ENCODE measurements around the gene FUZ.
A peak's percentile ranks its signal among the peaks of the same experiment; 100 is the strongest.
"Not testable (repeated sequence)": the region's sequence is repeated elsewhere in the genome, so short reads cannot be mapped to it uniquely, and the experiment has no call there.

Gene FUZ

DNA sequence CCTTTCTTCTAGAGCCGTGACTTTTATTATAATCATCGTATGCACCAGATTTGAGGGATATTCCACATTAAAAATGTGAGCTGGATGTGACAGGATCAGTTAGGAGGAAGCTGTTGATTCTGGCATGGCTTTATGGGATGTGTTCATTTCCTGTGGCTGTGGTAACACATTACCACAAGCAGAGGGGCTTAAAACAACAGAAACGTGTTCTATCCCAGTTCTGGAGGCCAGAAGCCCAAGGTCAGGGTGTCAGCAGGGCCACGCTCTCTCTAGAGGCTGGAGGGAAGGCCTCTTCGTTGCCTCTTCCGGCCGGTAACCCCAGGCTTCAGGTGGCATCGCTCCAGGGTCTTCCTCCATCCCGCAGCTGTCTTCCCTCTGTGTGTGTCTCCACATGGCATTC lies 19.5 kb upstream of the FUZ start:
- no peak for DNase-seq (ENCODE audit: low read depth)

DNA sequence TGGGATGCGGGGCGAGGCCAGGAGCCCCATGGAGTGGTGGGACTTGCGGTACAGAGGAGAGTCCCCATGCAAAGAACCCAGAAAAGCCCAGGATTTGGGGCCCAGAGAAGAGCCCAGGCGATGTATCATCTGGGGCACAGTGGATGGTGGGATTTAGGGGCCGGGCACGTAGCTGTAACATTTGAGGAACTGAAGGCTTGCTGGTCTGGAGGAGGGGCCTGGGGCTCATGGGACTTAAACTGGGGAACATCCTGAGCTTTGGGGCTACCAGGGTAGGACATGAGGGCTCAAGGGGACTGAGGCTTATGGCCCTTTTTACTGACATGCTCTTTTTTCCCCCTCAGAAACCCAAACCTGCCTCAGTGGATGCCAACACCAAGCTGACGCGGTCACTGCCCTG lies 18.5 kb upstream of the FUZ start:
- DNase-seq (ENCODE audit: low read depth): no peak

DNA sequence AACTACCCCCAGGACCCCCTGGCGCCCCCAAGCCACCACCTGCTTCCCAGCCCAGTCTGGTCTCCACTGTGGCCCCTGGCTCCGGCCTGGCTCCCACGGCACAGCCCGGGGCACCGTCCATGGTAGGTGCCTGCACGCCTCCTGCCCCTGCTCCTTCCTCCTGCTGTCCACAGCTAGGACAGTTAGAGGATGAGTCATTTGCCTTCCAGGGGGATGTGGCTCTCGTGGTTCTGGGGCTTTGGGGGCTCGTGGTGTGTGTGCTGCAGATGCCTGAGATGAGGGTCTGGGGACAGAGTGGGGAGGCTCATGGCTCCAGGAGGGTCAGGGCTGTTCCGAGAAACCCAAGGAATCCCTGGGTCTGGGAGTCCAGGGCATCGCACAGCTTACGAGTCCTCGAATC lies 17.7 kb upstream of the FUZ start:
- DNase-seq (ENCODE audit: low read depth): no peak

DNA sequence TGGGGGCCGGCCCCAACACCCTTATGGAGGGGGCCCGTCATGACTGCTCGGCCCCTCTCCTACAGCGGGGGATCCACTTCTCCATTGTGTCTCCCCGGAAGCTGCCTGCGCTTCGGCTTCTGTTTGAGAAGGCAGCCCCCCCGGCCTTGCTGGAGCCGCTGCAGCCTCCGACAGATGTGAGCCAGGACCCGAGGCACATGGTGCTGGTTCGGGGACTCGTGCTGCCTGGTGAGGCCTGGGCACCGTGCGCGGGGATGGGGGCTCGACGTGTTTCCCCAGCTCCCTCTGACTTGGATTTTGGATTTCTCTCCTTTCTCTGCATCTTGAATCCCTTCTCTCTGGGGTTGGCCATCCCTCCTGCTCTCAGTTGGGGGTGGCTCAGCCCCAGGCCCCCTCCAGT lies 16.6 kb upstream of the FUZ start:
- DNase-seq (ENCODE audit: low read depth): no peak

DNA sequence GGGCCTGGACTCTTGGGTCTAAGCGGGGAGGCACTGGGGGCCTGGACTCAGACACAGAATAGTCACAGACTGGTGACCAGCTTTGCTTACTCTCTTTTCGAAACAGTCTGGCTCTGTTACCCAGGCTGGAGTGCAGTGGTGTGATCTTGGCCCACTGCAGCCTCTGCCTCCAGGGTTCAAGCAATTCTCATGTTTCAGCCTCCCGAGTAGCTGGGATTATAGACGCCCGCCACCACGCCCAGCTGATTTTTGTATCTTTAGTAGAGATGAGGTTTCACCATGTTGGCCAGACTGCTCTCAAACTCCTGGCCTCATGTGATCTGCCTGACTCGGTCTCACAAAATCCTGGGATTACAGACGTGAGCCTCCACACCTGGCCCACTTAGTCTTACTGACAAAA lies 16.1 kb upstream of the FUZ start:
- DNase-seq (ENCODE audit: low read depth): no peak

DNA sequence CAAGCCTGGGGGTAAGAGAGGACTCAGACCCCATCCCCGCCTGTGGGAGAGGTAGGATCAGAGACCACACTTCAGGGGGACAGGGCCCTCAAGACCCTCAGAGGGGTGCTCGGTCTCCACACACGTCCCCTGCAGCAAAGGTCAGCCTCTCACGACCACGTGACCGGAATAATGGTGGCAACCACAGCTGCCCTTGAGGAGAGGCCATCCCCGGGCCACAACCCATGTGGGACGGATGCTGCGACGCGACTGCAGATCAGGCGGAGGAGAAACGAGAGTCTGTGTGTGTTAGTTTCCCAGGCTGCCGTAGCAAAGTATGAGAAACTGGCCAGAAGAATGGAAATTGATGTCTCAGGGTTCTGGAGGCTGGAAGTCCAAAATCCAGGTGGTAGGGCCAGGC lies 13.9 kb upstream of the FUZ start:
- DNase-seq (ENCODE audit: low read depth): no peak

DNA sequence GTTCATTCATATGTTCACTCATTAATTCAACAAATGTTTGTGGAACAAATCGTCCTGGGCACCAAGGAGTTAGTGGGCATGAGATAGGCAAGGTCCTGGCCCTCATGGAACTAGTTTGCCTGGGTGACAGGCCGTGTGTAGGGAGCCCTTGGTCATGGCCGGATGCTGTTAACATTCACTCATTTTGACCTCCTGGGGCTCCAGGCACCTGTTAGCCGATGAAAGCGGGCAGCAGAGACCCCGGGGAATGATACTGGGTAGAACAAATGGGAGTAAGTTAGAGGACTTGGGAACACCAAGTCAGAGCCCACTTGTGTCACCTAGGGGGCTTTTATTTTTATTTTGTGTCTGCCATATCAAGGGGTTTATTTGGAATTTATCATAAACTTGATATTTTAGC lies 11.6 kb upstream of the FUZ start:
- no peak for DNase-seq (ENCODE audit: low read depth)

DNA sequence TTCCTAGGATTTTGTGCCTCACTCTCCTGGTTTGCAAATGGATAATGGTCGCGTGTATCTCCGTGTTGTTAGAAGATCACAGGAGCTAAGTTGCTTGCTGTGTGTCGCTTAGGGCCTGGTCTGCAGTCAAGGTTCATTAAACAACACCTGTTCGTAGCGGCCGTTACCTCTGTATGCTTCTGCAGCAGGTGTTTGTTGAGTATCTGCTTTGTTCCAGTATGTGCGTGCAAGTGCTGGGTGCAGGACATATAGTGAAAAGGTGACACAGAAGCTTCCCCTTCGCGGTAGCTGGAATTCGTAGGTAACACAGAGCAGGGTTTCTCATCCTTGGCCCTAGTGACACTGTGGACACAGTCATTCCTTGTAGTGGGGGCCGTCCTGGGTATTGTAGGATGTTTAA lies 10.4 kb upstream of the FUZ start:
- no peak for DNase-seq (ENCODE audit: low read depth)

DNA sequence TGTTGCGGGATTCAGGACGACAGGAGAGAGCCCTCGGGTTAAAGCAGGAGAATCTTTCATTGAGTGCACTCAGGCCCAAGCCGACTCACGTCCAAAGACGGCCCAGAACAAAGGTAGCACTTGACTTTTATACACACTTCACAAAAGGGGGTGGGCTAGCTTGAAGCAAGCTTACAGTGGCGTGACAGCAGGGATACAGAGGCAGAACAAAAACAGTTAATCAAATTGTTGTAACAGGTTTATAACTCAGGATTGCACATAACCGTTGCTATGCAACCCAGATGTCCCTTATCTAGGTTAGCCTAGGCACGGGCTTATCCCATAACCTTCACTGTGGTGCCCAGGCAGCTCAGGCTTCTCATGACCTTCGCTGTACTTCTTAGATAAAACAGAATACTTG lies 7.0 kb upstream of the FUZ start:
- DNase-seq (ENCODE audit: low read depth): peak; percentile 97

DNA sequence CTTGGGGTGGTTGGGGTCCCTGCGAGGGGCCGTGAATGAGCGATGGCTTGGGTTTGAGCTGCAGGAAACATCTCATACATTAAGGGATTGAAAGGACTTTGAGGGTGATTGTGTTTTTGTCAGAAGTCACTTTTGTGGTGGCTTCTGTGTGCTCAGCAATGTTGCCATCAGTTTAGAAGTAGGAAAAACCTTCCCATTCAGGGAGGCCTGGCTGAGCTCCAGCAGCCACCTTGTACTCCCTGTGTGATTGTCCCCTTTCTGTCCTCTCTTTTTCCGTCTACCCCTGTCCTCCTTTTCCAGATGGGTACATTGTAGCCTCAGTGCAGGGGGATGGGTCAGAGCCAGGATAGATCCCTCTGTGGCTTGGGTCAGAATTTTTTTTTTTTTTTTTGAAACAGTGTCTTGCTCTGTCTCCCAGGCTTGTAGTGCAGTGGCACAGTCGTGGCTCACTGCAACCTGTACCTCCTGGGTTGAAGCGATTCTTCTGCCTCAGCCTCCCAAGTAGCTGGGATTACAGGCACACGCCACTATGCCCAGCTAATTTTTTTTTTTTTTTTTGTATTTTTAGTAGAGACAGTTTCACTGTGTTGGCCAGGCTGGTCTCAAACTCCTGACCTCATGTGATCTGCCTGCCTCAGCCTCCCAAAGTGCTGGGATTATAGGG lies 6.5 kb upstream of the FUZ start:
- not testable (repeated sequence) for DNase-seq (ENCODE audit: low read depth)

DNA sequence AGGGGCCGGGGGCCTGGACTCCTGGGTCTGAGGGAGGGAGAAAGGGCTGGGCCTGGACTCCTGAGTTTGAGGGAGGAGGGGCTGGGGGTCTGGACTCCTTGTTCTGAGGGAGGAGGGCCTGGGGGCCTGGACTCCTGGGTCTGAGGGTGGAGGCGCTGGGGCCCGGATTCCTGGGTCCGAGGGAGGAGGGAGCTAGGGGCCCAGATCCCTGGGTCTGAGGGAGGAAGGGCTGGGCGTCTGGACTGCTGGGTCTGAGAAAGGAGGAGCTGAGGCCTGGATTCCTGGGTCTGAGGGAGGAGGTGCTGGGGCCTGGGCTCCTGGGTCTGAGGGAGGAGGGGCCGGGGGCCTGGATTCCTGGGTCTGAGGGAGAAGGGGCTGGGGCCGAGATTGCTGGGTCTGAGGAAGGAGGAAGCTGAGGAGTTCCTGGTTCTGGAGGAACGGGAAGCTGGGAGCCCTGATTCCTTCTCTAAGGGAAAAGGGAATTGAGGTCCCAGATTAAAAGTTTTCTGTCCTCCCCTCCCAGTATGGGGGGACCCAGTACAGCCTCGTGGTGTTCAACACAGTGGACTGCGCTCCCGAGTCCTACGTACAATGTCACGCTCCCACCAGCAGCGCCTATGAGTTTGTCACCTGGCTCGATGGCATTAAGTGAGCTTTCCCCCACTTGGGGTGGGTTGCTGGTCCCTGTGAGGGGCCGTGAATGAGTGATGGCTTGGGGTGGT lies 5.7 kb upstream of the FUZ start:
- DNase-seq (ENCODE audit: low read depth): peak; percentile 40

DNA sequence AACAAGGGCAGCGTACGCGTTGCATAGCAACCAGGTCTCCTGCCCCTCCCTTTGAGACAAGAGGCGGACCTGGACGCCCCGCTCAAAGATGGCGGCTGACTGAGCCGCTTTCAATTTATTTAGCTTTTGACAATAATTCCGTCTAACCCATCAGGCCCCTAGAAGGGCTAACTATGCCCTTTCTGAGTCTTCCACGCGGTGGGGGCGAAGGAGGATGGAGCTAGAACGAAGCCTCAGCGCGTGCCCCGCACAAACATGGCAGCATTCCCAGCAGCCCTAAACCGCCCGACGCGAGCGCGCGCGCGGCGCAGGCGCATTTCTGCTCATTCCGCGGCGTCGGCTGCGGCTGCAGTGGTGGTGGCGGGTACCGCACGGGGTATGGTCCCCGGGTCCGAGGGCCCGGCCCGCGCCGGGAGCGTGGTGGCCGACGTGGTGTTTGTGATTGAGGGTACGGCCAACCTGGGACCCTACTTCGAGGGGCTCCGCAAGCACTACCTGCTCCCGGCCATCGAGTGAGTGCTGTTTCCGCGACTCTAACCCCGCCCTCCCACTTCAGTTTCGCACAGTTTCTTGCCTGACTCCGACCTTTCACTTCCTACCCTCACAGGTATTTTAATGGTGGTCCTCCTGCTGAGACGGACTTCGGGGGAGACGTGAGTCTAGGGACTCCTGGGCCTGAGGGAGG lies 5.0 kb upstream of the FUZ start, which contains the start of gene MED25:
TSS of gene MED25 (plus strand) at position 326 of the 685 bp plus-strand sequence. CDS start at position 379, 53 bp downstream.
- peak; percentile 75 for DNase-seq (ENCODE audit: low read depth)

DNA sequence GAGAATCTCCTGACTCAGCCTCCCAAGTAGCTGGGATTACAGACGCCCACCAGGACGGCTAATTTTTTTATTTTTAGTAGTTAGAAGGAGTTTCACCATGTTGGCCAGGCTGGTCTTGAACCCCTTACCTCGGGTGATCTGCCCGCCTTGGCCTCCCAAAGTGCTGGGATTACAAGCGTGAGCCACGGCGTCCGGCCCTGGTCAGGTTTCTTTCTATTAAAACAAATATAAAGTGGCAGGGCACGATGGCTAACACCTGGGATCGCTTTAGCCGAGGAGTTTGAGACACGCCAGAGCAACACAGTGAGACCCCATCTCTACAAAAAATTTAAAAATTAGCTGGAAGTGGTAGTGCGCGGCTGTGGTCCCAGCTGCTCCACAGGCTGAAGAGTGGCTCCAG lies 3.5 kb upstream of the FUZ start:
- no peak for DNase-seq (ENCODE audit: low read depth)

DNA sequence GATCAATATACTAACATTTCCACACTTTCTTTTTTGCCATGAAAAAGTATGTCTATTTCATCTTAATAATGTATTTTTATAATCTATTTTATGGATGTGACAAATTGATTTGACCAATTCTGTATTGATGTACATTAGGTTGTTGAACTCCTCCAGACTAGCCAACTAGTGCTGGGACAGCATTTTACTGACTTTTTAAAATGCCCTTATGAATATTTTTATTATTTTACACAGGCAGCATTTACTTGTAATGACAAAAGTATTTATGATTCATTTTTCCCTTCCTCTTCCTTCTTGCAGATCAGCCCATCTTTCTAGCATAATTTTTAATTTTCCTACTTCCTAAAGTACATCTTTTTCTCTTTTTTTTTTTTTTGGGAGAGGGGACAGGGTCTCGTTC lies 918 bp upstream of the FUZ start:
- no peak for DNase-seq (ENCODE audit: low read depth)

DNA sequence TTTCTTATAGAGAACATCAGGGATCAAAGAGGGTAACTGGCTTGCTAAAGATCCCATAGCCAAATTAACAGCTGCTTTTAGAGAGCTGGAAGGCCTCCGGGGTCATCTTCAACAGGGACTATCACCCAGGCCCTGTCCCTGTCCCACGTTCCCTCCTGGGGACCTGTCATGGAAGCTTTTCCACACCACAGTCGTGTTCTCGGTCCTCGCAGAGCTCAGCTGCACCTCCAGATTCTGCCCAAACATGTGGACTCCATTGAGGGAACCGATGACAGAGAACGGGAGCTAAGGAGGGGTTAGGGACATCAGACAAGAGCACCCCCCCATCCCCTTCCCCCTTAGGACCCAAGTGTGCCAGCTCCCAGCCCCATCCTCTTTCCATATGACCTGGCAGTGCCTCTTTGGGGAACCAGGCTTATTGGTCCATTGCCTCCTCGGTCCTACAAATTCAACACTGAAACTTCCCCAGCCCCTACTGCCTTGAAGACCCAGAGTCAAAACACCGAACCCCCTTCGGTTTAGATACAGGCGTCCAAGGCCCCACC lies 568 bp downstream of the FUZ start:
- DNase-seq (ENCODE audit: low read depth): no peak

DNA sequence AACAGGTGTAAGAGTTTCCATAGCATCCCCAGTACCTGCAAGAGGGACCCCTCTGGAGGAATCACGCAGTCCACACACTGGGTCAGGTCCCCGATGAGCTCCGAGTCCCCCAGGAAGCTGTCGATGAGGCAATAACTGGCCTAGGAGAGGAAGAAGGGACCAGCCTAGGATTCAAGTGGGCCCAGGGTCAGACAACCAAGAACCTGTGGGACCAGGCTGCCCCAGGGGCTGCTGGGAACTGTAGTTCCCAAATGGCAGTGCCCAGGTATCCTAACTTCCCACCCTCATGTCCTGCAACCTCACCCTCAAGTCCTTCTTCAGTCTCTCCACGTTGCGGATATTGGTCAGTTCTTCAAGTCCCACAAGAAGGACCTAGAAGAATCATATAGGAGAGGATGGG lies 1.8 kb downstream of the FUZ start:
- DNase-seq (ENCODE audit: low read depth): no peak

DNA sequence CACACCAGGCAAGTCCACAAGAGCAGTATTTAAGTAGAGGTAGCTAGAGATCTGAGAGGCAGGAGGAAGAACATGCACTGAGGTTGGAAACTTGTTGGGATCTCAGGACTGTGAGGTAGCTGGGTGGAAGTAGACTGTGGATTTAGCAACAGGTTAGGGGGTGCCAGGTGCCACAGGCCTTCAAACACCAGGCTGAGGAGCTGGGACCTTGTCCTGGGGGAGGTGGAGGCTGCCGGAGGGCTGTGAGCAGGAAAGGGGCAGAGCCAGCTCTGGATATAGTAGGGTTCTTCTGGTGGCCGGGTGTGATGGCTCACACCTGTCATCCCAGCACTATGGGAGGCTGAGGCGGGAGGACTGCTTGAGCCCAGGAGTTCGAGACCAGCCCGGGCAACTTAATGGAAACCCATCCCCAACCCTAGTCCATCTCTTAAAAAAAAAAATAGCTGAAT lies 3.1 kb downstream of the FUZ start:
- DNase-seq (ENCODE audit: low read depth): no peak

DNA sequence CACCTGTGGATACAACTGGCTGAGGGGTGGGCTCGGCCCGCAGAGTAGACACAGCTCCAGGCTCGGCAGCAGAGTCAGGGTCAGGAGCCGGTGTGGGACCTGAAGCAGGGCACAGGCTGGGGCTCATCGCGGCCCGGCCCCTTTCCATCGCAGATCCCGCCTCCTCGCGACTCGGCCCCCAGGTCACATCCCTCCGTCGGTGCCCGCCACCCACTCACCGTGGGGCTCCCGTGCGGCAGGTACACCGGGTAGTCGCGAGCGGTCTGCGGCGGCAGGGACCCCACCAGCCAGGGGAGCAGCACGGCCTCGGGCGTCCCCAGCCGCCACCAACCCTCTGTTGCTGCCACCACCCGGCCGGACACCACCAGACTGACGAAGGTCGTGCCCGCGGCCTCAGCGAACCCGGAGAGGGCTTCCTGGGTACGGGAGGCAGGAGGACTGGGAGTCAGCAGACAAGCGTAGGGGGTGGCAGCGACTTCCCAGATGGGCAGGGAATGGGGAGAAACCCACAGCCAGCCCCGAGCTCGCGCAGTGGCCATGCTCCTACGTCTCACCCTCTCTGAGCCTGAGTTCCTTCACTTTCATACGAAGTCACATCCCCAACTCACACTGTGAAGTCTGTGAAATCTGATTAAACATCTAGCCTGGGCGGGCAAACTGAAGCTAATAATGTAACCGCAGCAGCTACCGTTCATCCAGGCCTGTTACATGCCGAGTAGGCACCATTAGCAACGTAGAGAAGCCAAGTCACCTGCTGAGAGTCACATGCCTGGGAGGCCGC lies 3.7 kb downstream of the FUZ start:
- peak; percentile 26 for DNase-seq (ENCODE audit: low read depth)

DNA sequence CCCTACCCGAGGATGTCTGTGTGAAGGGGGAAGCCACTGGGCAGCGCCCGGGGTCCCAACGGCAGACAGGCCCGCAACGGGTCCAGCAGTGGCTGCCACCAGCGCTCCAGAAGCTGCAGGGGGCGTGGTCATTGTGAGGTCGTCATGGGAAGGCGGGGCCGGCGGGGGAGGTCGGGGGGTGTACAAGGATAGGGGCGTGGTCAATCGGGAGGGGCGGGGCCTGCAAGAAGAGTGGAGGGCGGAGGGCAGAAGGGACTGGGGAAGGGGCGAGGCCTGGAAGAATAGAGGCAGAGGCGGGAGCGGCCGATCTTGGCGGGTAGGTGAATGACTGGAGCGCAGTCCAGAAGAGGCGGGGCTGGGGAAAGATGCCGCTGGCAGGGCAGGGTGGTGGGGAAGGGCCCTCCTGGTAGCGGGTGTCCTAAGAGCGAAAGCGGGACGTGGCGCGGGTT lies 4.4 kb downstream of the FUZ start:
- DNase-seq (ENCODE audit: low read depth): peak; percentile 65

DNA sequence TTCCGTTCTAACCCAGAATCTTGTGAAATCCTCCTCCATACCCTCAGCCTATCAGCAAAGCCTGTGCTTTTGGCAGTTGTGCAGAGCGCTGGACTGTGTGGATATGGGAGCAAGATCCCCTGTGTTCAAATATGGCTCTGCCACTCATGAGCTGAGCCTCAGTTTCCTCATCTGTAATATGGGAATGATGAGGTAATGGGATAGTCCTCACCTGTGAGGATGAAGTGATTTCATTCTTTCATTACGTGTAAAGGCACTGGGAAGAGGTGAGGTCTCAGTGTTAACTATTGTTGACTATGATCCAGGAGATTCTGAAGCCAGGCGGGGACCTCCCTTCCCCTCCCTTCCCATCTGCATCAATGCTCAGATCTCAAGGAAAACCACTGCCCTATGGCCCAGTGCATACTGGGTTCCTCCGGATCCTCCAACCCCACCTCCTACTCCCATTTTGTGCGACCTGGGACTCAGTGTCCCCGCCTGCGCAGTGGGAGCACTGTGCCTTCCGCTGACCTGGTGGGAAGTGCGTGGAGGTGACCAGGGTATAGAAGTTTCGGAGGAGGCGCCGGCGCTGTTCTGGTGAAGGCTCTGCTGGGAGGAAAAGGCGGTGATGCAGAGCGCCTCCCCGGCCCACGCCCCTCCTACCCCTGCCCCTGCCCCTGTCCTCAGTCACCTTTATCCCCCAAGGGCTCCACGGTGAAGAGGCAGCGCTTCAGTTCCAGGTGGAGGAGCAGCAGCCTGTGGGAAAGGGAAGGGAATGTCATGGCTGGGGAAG lies 5.0 kb downstream of the FUZ start:
- DNase-seq (ENCODE audit: low read depth): no peak

Measured in amniotic epithelial cell (primary cell).